PC-9 (cell line): ENCODE data around the gene MAGEB6B.

Experiments used
- EZH2 ChIP-seq: fragments of 200-600 bp; sonication (generic); IDR thresholded peaks from 2 replicates; pipeline ENCODE4 v1.8.0; 2017; ENCODE audit warnings: antibody characterized with exemption, low read depth
- TF ChIP-seq, protein P1 (sequence below): fragments of 200-600 bp; sonication (generic); conservative IDR thresholded peaks from 2 replicates; pipeline ENCODE4 v1.6.1; 2017; ENCODE audit warnings: mixed run types, antibody characterized with exemption, mild to moderate bottlenecking, moderate library complexity

DNA sequence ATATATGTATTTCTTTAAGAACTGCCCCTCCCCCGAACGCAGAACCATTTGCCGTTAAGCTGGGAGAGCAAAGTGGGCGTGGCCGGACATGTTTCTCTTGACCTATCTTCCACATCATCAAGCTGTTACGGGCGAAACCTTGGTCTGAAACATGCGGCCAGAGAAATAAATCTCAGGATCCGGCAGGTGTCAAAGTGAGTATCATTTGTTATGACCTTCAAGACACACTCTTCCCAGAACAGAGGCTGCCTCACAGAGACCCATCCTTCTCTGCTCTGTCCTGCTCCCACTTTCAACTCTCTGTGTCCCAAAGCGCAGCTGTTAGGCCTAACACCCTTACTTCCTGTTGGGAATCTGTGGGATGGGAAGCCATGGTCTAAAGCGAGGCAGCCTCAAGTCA is 22.1 kb upstream of the MAGEB6B start, which contains the start of gene MAGEB18:
- TF ChIP-seq EZH2 = no peak
- TF ChIP-seq, protein P1, sequence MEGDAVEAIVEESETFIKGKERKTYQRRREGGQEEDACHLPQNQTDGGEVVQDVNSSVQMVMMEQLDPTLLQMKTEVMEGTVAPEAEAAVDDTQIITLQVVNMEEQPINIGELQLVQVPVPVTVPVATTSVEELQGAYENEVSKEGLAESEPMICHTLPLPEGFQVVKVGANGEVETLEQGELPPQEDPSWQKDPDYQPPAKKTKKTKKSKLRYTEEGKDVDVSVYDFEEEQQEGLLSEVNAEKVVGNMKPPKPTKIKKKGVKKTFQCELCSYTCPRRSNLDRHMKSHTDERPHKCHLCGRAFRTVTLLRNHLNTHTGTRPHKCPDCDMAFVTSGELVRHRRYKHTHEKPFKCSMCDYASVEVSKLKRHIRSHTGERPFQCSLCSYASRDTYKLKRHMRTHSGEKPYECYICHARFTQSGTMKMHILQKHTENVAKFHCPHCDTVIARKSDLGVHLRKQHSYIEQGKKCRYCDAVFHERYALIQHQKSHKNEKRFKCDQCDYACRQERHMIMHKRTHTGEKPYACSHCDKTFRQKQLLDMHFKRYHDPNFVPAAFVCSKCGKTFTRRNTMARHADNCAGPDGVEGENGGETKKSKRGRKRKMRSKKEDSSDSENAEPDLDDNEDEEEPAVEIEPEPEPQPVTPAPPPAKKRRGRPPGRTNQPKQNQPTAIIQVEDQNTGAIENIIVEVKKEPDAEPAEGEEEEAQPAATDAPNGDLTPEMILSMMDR = no peak
